Endothelial cell (in vitro differentiated cells): ENCODE measurements around the gene MYO9B. TPM values are rescaled to one million over a fixed set of nuclear protein-coding genes. Genes with fewer than 3 reads are reported as not detected.

Source experiments
- DNase-seq: peaks from one replicate; pipeline ENCODE4 v3.0.0; 2021; ENCODE audit warnings: low spot score
- H3K27ac Mint-ChIP-seq: one replicate; pipeline ENCODE4 v1.8.0; 2021; ENCODE audit warnings: mixed read lengths, inconsistent platforms; ENCODE audit not compliant: unreplicated experiment
- H3K27me3 Mint-ChIP-seq: one replicate; pipeline ENCODE4 v1.8.0; 2021; ENCODE audit warnings: mild to moderate bottlenecking, moderate library complexity, mixed read lengths, inconsistent platforms; ENCODE audit not compliant: unreplicated experiment
- H3K36me3 Mint-ChIP-seq: one replicate; pipeline ENCODE4 v1.8.0; 2021; ENCODE audit warnings: mild to moderate bottlenecking, low read depth, mixed read lengths, inconsistent platforms; ENCODE audit not compliant: unreplicated experiment
- H3K4me1 Mint-ChIP-seq: one replicate; pipeline ENCODE4 v1.8.0; 2021; ENCODE audit warnings: mild to moderate bottlenecking, mixed read lengths, inconsistent platforms; ENCODE audit not compliant: unreplicated experiment
- H3K4me3 Mint-ChIP-seq: one replicate; pipeline ENCODE4 v1.8.0; 2021; ENCODE audit warnings: mild to moderate bottlenecking, mixed read lengths, inconsistent platforms; ENCODE audit not compliant: unreplicated experiment
- H3K9me3 Mint-ChIP-seq: one replicate; pipeline ENCODE4 v1.8.0; 2021; ENCODE audit warnings: mixed read lengths, inconsistent platforms; ENCODE audit not compliant: unreplicated experiment
- CTCF ChIP-seq: fragments of 200-600 bp; sonication (generic); IDR thresholded peaks from one replicate; pipeline ENCODE4 v1.5.0; 2021; ENCODE audit warnings: antibody characterized with exemption; ENCODE audit not compliant: unreplicated experiment
- total RNA-seq: library from RNA; stranded (reverse); fragmentation: NEBNext Ultra II Directional; extraction: Animal tissue kit (Norgen Biotek cat#: 25700); gene quantifications from one replicate; pipeline ENCODE4 v1.2.1, GENCODE V29; 2021; ENCODE audit not compliant: unreplicated experiment

Gene MYO9B
- total RNA-seq, 1 donor from 2014 or later = 62.4 TPM

GRCh38 chr19:17112700-17113099, 37.1 kb downstream of the MYO9B start:
- no peaks in the 10 kb centered on the region for H3K9me3 Mint-ChIP-seq
- H3K36me3 Mint-ChIP-seq = peaks cover 13% of the 10 kb centered on the region
- peaks cover 3% of the 10 kb centered on the region for H3K27me3 Mint-ChIP-seq
- H3K27ac Mint-ChIP-seq = no peak overlapping the region
- no peak for DNase-seq
- peaks cover 4% of the 10 kb centered on the region for H3K4me1 Mint-ChIP-seq
- no peak overlapping the region for H3K4me3 Mint-ChIP-seq
- no peak for TF ChIP-seq CTCF

GRCh38 chr19:17113127-17113785, 37.7 kb downstream of the MYO9B start:
- Mint-ChIP-seq H3K36me3 (peaks cover 13% of the 10 kb centered on the region), H3K4me1 (peaks cover 4% of the 10 kb centered on the region), H3K27me3 (peaks cover 3% of the 10 kb centered on the region), H3K27ac (no peak overlapping the region), H3K9me3 (no peaks in the 10 kb centered on the region), H3K4me3 (no peak overlapping the region)
- no peak for TF ChIP-seq CTCF
- DNase-seq = no peak

- H3K27me3 Mint-ChIP-seq = peaks cover 3% of the 10 kb centered on the region
- no peaks in the 10 kb centered on the region for H3K9me3 Mint-ChIP-seq
- no peak for TF ChIP-seq CTCF
- no peak overlapping the region for H3K27ac Mint-ChIP-seq
- DNase-seq = no peak
- no peak overlapping the region for H3K4me3 Mint-ChIP-seq
- H3K4me1 Mint-ChIP-seq = peaks cover 4% of the 10 kb centered on the region
- H3K36me3 Mint-ChIP-seq = peaks cover 14% of the 10 kb centered on the region
These were observed 38.8 kb downstream of the MYO9B start for GRCh38 chr19:17114414-17114831.

GRCh38 chr19:17116996-17117702, 41.6 kb downstream of the MYO9B start:
- no peak for TF ChIP-seq CTCF
- DNase-seq = no peak
- Mint-ChIP-seq H3K4me3 (no peak overlapping the region), H3K27me3 (peaks cover 3% of the 10 kb centered on the region), H3K36me3 (peaks cover 6% of the 10 kb centered on the region), H3K27ac (no peak overlapping the region), H3K9me3 (no peaks in the 10 kb centered on the region), H3K4me1 (peaks cover 4% of the 10 kb centered on the region)

GRCh38 chr19:17118957-17119356, 43.4 kb downstream of the MYO9B start:
- no peak overlapping the region for H3K27ac Mint-ChIP-seq
- peaks cover 6% of the 10 kb centered on the region for H3K36me3 Mint-ChIP-seq
- no peak for DNase-seq
- H3K27me3 Mint-ChIP-seq = peaks cover 2% of the 10 kb centered on the region
- H3K4me3 Mint-ChIP-seq = no peak overlapping the region
- H3K4me1 Mint-ChIP-seq = peaks cover 3% of the 10 kb centered on the region
- no peaks in the 10 kb centered on the region for H3K9me3 Mint-ChIP-seq
- TF ChIP-seq CTCF = no peak
